GM21717 (cell line): ENCODE results near the gene TRNT1.

Experiments used
- ATAC-seq: cut with Tn5 transposase; IDR thresholded peaks from one replicate; pipeline ENCODE4 v1.9.1; 2021; ENCODE audit warnings: mild to moderate bottlenecking, moderate library complexity; ENCODE audit not compliant: unreplicated experiment

TRNT1 gene

DNA sequence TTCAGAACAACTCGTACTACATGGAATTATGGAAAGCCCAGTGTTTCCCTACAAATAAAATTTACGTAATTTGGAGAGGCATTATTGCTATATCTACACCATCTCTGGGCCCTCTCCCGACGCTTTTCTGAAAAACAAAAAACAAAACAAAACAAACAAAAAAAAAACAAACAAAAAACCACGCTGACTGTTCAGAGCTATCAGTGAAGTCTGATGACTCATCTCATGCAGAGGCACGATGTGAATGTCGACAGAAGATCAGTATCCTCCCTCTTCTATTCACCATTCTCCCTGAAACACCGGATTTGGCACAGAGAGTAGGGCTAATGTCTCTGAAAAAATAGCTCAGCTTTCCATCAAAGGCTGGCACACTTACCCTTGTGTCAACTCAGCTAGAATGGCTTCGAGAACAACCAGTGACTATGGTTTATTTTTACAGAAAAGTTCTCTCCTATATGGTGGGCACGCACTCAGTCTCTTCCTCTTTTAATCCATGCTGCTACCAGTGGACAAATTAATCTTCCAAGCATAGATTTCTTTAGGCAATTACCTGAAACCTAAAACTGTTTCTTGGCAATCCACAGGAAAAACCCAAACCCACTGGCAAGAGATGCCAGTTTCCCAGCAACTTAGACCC lies 51.2 kb downstream of the TRNT1 start:
- no peak for ATAC-seq

DNA sequence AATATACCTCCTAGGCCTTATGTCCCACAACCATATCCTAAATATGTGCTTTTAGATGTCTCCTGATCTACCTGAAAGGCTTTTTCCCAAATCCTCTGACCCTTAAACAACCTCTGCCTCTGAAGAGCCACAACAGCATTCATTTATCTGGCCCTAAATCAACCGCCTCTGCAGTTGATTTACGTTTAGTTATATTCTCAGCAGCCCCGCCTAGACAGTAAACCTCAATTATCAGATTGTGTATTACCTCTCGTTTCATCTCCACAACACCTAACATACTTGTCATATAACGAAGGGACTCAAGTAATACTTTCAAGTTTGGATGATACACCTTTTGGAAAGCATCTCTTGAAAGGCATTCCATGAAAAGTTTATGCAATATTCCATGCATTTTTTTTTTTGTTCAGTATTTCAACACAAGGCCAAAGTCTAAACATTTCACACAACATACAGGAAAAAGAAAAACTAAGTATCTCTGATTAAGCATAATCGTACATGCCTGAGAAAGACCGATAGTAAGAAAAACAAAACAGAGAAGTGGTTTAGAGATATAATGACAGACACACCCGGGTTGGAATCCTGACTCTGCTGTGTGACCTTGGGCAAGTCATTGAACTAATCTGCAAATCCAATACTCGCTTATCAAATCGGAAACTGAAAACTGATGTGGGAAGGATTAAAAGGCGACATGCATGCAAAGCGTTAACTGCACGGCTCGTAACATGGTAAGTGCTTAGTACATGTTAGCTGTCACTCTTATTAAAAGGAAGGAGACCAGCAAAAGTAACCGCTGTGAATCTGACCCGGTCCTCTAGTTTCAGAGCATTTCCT lies 52.0 kb downstream of the TRNT1 start:
- ATAC-seq = no peak

DNA sequence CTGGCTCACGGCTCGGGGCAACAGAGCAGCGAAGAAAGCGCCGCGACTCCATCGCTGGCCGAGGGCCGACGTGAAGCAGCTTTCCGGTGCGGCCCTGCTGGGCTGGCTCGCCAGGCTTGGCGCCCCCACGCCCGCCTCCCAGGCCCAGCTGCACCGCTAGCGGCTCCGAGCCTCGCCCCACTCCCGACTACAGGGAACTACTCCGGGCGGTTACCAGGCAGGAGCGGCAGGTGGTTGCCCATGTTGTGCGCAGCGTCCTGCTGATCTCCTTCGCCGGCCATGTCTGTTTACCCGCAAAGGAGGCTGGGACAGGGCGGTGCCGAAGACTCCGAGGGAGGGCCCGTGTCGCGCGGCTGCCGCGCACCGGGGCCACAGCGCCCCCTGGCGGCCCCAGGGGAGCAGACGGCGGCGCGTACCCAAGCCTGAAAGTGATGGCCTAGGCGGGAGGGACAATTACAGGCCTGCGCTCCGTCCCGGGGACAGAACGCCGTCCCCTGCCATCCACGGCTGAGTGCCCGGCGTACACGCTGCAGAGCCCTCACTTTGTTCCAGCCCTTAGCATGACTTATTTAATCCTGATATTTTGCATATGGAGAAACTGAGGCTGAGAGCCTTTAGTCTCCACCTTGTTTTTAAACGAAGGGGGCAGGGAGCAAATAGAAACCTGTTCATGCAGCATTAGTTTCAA lies 52.8 kb downstream of the TRNT1 start, which contains the start of gene CRBN:
TSS of gene CRBN (minus strand) at position 285 of the 688 bp plus-strand sequence. CDS start at position 281, 4 bp downstream.
- ATAC-seq = peak; percentile 99

GRCh38 chr3:3180456-3180855 lies 53.7 kb downstream of the TRNT1 start:
- no peak for ATAC-seq

DNA sequence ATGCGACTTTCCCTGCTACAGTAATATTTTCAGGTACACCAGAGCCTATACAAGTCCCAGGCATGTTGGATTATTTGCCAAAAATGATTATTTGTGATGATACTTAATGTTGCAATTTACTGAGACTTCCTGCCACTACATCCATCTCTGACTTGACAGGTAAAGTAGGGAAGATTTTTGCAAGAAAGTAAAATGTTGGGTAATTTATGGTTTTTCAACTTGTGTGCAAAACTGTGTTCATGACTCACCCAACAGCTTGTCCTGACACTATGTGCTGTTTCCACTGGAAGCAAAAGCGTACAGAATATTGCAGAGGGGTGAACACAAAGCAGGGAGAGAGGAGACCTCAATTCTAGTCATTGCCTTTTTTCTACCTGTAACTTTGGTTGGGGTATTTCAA lies 58.1 kb downstream of the TRNT1 start:
- no peak for ATAC-seq

DNA sequence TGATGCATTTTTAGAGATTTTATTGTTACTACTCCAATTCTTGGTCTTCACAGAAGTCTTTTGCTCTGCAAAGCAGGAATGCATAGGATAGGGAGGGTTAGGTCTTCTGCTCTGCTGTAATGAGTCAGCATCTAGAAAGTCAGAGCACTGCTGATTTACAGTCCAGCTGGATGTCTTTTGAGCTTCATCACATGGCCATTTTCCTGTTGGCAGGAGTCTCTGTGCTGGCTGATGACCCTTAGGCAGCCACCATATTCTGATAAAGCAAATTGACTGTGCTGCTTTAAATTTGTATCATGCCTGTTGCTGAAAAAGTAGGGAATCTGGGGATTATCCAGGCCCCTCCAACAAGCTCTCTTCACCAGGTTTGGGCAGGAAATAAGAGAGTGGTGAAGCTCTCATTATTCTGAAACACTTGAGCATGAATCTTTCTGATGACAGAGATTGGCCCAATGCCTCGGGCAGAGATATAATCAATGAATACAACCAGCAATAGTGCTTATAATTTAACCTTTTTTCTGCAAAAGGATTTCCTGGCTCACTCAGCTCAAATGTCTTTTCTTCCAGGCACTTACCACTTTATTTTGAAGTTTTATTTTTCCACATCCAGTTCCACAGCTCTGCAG lies 62.5 kb downstream of the TRNT1 start:
- no peak for ATAC-seq

DNA sequence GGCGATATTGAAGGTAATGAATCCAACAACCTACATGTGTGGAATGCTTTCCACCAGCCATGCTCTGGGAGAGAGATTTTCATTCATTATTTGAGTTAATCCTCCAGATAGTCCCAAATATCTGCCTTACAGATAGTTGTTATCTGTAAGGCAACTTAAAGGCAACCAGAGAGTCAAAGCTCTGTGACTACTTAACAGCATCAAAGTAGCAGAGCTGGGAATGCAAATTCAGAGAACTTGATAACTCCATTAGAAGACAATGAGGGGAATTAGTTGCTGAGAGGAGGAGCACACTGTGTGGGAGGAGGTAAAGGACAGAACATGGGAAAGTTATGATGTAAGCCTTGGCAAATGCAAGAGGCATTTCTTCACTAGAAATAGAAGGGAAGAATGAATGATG lies 63.2 kb downstream of the TRNT1 start:
- no peak for ATAC-seq

- ATAC-seq = no peak
Measured at GRCh38 chr3:3191675-3192285, 65.0 kb downstream of the TRNT1 start.

- no peak for ATAC-seq
Measured at GRCh38 chr3:3192286-3192675, 65.5 kb downstream of the TRNT1 start.

DNA sequence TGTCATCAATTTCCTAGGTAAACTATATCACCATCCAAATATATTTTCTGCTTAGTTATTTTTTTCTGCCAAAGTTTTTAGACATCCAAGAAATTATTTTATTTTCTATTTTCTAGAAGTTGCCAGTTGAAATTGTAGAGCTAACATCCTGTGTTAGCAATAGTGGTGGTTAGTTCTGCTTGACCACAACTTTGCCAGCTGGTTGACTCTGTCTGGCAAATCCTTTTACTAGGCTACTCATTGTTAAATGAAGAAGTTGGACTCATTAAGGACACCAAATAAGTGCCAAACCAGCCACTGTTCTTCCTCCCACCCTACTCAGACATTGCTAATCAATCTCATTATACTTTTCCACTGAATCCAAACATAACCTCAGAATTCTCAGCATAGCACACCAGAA lies 68.1 kb downstream of the TRNT1 start:
- ATAC-seq = no peak

DNA sequence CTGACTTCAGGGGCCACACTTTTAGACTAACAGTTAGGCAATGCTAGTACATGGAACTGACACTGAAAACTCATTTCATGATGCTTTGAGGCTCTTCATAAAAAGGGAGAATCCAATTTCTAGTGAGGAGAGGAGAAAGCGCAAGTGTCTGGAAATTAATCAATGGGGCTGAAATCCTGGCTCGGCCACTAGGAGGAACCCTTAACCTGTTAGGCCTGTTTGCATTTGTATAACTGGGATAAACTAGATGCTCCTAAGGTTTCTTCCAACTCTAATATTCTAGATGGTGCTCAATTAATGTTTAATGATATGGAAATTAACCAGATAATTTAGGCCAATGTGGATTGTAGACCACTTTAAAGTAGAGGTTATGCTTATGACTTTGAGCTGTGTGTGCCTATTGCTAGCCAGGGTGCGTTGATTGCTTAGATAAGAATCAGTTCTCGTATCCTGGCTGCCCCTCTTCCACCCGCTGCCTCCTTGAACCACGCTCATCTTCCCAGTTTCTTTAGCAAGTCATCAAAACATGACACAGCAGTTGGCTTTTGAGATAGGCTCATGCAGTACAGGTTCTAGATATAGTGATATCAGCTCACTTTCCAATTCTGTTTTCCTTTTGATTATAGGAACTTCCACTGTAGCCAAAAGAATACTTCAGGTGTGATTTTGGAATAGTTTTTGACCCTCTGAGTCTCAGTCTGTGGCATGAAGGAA lies 69.6 kb downstream of the TRNT1 start:
- no peak for ATAC-seq
